MM.1S (cell line): Measurements from ENCODE around the gene SETBP1.

Experiments
- CTCF ChIP-seq: fragments of 300-600 bp; sonication (generic); IDR thresholded peaks from 2 replicates; pipeline ENCODE4 v1.5.1; 2016; ENCODE audit warnings: antibody characterized with exemption, low read length, mixed read lengths
- EZH2 ChIP-seq: fragments of 300-600 bp; sonication (generic); optimal IDR thresholded peaks from 2 replicates; pipeline ENCODE3; 2017; ENCODE audit warnings: low read depth, mild to moderate bottlenecking, antibody characterized with exemption, low read length, mixed read lengths
- EZH2phosphoT487 ChIP-seq: fragments of 300-600 bp; sonication (generic); IDR thresholded peaks from 2 replicates; pipeline ENCODE4 v1.6.1; 2018; ENCODE audit warnings: antibody characterized with exemption, low read length

GRCh38 chr18:44935455-44935854 is 254.8 kb downstream of the SETBP1 start:
- TF ChIP-seq CTCF (no peak), EZH2 (no peak), EZH2phosphoT487 (no peak)
